GM12874 (cell line): ENCODE results near the gene ACSF3.

Experiments
- TF ChIP-seq, protein P1 (sequence below): IDR thresholded peaks from 2 replicates; pipeline ENCODE4 v1.5.1; 2011; ENCODE audit warnings: low read depth, mild to moderate bottlenecking, control low read depth, low read length, moderate library complexity; ENCODE audit not compliant: insufficient read depth

Gene ACSF3

DNA sequence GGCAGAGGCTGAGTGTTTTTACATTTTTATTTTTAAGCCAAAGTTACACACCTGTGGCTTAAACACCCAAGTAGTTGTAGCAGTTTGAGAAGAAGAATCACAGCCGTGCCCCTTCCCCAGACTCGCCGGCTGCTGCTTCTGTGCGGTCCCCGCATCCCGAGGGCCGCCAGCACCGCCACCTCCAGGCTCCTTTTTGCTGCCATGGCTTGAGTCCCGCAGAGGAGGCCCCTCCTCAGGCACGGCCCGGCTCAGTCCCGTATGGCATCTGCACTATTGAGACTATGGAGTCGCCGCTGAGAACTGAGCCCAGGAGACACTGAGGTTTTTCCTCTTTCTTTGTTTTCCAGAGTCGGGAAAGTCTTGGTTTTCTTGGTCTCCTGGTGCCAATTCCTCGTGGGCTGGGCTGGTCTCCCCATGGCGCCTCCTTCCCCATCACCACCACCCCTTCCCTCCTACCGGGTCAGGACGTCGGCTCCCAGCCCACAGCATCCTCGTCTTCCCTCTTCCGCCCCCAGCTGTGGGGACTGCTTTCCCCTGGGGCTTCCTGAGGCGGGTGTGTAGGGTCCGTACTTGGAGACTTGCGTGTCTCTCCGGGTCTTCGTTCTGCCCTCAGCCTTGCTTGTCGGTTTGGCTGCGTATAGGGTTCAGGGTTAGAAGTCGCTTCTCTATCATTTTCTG lies 45.3 kb downstream of the ACSF3 start:
- TF ChIP-seq, protein P1, sequence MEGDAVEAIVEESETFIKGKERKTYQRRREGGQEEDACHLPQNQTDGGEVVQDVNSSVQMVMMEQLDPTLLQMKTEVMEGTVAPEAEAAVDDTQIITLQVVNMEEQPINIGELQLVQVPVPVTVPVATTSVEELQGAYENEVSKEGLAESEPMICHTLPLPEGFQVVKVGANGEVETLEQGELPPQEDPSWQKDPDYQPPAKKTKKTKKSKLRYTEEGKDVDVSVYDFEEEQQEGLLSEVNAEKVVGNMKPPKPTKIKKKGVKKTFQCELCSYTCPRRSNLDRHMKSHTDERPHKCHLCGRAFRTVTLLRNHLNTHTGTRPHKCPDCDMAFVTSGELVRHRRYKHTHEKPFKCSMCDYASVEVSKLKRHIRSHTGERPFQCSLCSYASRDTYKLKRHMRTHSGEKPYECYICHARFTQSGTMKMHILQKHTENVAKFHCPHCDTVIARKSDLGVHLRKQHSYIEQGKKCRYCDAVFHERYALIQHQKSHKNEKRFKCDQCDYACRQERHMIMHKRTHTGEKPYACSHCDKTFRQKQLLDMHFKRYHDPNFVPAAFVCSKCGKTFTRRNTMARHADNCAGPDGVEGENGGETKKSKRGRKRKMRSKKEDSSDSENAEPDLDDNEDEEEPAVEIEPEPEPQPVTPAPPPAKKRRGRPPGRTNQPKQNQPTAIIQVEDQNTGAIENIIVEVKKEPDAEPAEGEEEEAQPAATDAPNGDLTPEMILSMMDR = no peak

- TF ChIP-seq, protein P1 = no peak
These were observed 46.3 kb downstream of the ACSF3 start for GRCh38 chr16:89139907-89140361.

DNA sequence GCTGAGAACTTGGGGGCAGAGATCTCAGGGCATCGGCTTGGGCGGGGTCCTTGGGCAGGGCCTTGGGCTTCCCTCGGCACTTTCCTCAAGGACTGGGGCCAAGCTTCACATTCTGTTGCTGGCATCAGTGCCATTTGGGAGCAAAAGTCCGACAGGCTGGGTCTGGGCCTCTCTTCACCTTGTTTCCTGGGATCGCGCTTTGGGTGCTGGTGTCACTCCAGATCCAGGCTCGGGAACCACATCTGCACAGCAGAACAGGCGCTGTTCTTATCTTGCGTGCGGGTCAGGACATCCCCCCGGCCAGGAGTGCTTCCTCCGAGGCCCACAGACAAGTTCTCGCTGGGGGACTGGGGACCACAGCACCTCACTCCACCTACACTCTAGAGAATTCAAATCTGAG lies 46.7 kb downstream of the ACSF3 start:
- TF ChIP-seq, protein P1 = no peak

GRCh38 chr16:89140981-89141883 lies 47.6 kb downstream of the ACSF3 start:
- TF ChIP-seq, protein P1 = no peak

GRCh38 chr16:89141884-89142267 lies 48.2 kb downstream of the ACSF3 start:
- TF ChIP-seq, protein P1 = no peak

DNA sequence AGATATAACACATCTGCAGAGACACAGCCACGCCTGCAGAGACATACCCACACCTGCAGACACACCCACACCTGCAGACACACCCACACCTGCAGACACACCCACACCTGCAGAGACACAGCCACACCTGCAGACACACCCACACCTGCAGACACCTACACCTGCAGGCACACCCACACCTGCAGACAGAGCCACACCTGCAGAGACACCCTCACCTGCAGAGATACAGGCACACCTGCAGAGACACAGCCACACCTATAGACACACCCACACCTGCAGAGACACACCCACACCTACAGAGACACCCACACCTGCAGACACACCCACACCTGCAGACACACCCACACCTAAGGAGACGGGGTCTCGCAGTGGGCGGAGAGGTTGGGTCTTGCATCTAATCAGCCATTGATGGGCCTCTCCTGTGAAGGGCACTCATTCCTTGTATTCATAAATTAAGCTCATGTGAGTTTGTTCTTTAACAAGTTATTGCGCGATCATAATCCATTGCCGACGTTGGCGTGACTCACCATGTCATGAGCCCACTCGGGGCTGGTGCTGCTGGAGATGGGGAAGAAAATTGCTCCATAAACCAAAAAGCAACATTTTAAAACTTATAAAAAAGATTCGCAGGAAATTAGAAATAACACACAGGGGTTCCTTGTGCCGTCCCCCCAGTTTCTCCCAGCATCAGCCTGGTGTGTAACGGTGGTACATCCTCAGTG lies 49.0 kb downstream of the ACSF3 start:
- TF ChIP-seq, protein P1 = no peak

DNA sequence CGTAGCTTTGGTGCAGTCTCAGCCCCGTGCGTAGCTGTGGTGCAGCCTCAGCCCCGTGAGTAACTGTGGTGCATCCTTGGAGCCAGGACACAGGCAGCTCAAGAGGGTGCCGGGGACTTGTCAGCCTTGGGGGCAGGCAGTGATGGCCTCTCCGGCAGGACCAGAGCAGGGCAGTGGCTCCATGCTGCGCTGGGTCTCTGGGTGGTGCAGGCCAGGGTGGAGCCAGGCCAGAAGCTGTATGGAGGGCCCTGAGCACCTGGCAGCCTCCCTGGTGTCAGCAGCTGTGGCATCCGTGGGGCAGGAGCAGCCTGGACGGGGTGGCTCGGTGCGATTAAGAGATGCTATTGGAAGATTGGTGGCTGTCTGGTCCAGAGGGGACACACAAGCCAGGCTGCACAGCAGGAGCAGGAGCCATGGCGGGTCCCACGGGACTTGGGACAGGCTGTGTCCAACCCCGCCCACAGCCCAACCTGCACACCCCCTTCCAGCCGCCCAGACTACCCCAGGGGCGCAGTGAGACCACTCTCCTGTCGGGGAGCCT lies 49.6 kb downstream of the ACSF3 start:
- TF ChIP-seq, protein P1 = no peak
